H1 (cell line): ENCODE results near the gene ATP6V0A1. TPM values are rescaled to one million over a fixed set of nuclear protein-coding genes. Genes with fewer than 3 reads are reported as not detected.
A peak's percentile ranks its signal among the peaks of the same experiment; 100 is the strongest.

Experiments
- CTCF ChIP-seq, 3 experiments: IDR thresholded peaks; 1 replicate in 2 of 3; 2 replicates in 1 of 3; pipeline versions ENCODE4 v1.5.1 to v1.6.1; 2011; ENCODE audit warnings: low read length in 3 of 3, mild to moderate bottlenecking in 3 of 3, inconsistent platforms in 2 of 3, low read depth in 1 of 3, moderate library complexity in 1 of 3; ENCODE audit not compliant: insufficient read depth in 1 of 3; ENCODE audit errors: control extremely low read depth in 1 of 3
- PHF8 ChIP-seq: fragments of 200-600 bp; sonication (generic); conservative IDR thresholded peaks from 2 replicates; pipeline ENCODE4 v1.7.1; 2012; ENCODE audit warnings: low read depth, mild to moderate bottlenecking, inconsistent platforms, low read length, moderate library complexity
- POLR2A ChIP-seq, 2 experiments: IDR thresholded peaks; 1 replicate in 1 of 2; 2 replicates in 1 of 2; pipeline ENCODE4 v1.6.1; 2011; ENCODE audit warnings: low read depth in 2 of 2, low read length in 2 of 2, mild to moderate bottlenecking in 2 of 2; ENCODE audit errors: control extremely low read depth in 1 of 2
- SAP30 ChIP-seq: fragments of 300-600 bp; sonication (generic); IDR thresholded peaks from 2 replicates; pipeline ENCODE4 v1.7.1; 2012; ENCODE audit warnings: low read length, moderate library complexity, mild to moderate bottlenecking, inconsistent platforms; ENCODE audit not compliant: insufficient read depth, insufficient replicate concordance
- SIN3A ChIP-seq, 2 experiments: IDR thresholded peaks in 1 of 2; conservative IDR thresholded peaks in 1 of 2; 2 replicates each; pipeline ENCODE4 v1.6.1; 2011 to 2012; ENCODE audit warnings: low read length in 2 of 2, improper control_type of control experiment in 1 of 2, low read depth in 1 of 2, mild to moderate bottlenecking in 1 of 2
- polyA plus RNA-seq, 7 experiments: library from polyadenylated mRNA; depleted of rRNA in 3 of 7; stranded (reverse) in 5 of 7; unstranded in 2 of 7; fragments of >200 nt in 5 of 7; fragments of 200-250 nt in 2 of 7; gene quantifications; 1 replicate in 5 of 7; 2 replicates in 1 of 7; 4 replicates in 1 of 7; pipeline versions ENCODE4 v1.2.1 to v1.2.3, GENCODE V29; 2011 to 2013; ENCODE audit warnings: missing spikeins in 2 of 7, mixed read lengths in 2 of 7
- total RNA-seq: library from RNA; stranded (reverse); fragmentation: NEBNext Ultra II Directional; extraction: Animal tissue kit (Norgen Biotek cat#: 25700); gene quantifications from 2 replicates; pipeline ENCODE4 v1.2.1, GENCODE V29; 2021
- TF ChIP-seq, protein P1 (sequence below): IDR thresholded peaks from 2 replicates; pipeline ENCODE4 v1.6.1; 2012; ENCODE audit warnings: inconsistent platforms
- TF ChIP-seq, protein P2 (sequence below): IDR thresholded peaks from 2 replicates; pipeline ENCODE4 v1.6.1; 2011; ENCODE audit warnings: low read depth, mild to moderate bottlenecking, low read length; ENCODE audit not compliant: insufficient read depth

Gene ATP6V0A1
- total and polyA plus RNA-seq, 2 of the 8 experiments (the other 6 are each of a cell fraction or from before 2014, with no cell fraction given), result 55.3 to 63.4 TPM

GRCh38 chr17:42536372-42537155, 77.9 kb downstream of the ATP6V0A1 start (continued):
- TF ChIP-seq POLR2A (IDR thresholded peaks at IDR 0.05; ENCODE audit: control extremely low read depth in 1 of 2, low read depth in 2 of 2, low read length in 2 of 2), result peak in 1 of 2 experiments; percentile 61; a peak in 1 of 3 replicates
- TF ChIP-seq CTCF (IDR thresholded peaks at IDR 0.05; ENCODE audit: control extremely low read depth in 1 of 3, insufficient read depth in 1 of 3, low read depth in 1 of 3, low read length in 3 of 3), result no peak
- no peak for TF ChIP-seq SAP30
- TF ChIP-seq, protein P1, sequence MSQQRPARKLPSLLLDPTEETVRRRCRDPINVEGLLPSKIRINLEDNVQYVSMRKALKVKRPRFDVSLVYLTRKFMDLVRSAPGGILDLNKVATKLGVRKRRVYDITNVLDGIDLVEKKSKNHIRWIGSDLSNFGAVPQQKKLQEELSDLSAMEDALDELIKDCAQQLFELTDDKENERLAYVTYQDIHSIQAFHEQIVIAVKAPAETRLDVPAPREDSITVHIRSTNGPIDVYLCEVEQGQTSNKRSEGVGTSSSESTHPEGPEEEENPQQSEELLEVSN, result no peak
- TF ChIP-seq SIN3A (conservative IDR thresholded peaks at IDR 0.05 in 1 of 2, IDR thresholded peaks at IDR 0.05 in 1 of 2; ENCODE audit: low read depth in 1 of 2, low read length in 2 of 2), result peak in 1 of 2 experiments; percentile 44; a peak in 1 of 4 replicates
- TF ChIP-seq, protein P2, sequence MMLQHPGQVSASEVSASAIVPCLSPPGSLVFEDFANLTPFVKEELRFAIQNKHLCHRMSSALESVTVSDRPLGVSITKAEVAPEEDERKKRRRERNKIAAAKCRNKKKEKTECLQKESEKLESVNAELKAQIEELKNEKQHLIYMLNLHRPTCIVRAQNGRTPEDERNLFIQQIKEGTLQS, result no peak
- TF ChIP-seq PHF8, result no peak; the same call in 1 of the 2 replicates
- TF ChIP-seq, all 59 proteins: peak for 6
